Endodermal cell (in vitro differentiated cells): ENCODE results near the gene DLAT. TPM values are rescaled to one million over a fixed set of nuclear protein-coding genes. Genes with fewer than 3 reads are reported as not detected.
"Not testable (repeated sequence)": the region's sequence is repeated elsewhere in the genome, so short reads cannot be mapped to it uniquely, and the experiment has no call there.

Experiments used
- DNase-seq: peaks from one replicate; pipeline ENCODE4 v3.0.0-alpha.2; 2017
- H3K27ac ChIP-seq: 2 replicates; pipeline ENCODE4 v1.5.1; 2013; ENCODE audit warnings: mild to moderate bottlenecking, low read depth, low read length, moderate library complexity
- H3K27me3 ChIP-seq: 2 replicates; pipeline ENCODE4 v1.6.1; 2013; ENCODE audit warnings: mild to moderate bottlenecking, low read length, moderate library complexity; ENCODE audit not compliant: insufficient read depth, control insufficient read depth, poor library complexity, severe bottlenecking
- H3K36me3 ChIP-seq: 2 replicates; pipeline ENCODE4 v1.7.0; 2013; ENCODE audit warnings: mild to moderate bottlenecking, low read length, moderate library complexity; ENCODE audit not compliant: control insufficient read depth, insufficient read depth
- H3K4me1 ChIP-seq: one replicate; pipeline ENCODE4 v1.7.0; 2013; ENCODE audit warnings: low read length; ENCODE audit not compliant: control insufficient read depth, insufficient read depth
- H3K4me3 ChIP-seq: 2 replicates; pipeline ENCODE4 v1.5.1; 2013; ENCODE audit warnings: mild to moderate bottlenecking, low read length, moderate library complexity
- H3K9ac ChIP-seq: 2 replicates; pipeline ENCODE4 v1.6.1; 2013; ENCODE audit warnings: mild to moderate bottlenecking, low read length, moderate library complexity; ENCODE audit not compliant: poor library complexity, severe bottlenecking; ENCODE audit errors: extremely low read depth
- H3K9me3 ChIP-seq: 2 replicates; pipeline ENCODE4 v1.6.1; 2013; ENCODE audit warnings: mild to moderate bottlenecking, low read length, moderate library complexity; ENCODE audit not compliant: control insufficient read depth
- H3K27ac Mint-ChIP-seq: 2 replicates; pipeline ENCODE4 v1.8.0; 2020; ENCODE audit warnings: mixed read lengths
- H3K27me3 Mint-ChIP-seq: 2 replicates; pipeline ENCODE4 v1.8.0; 2021; ENCODE audit warnings: mild to moderate bottlenecking, mixed read lengths; ENCODE audit not compliant: insufficient read depth
- H3K36me3 Mint-ChIP-seq: 2 replicates; pipeline ENCODE4 v1.8.0; 2020; ENCODE audit warnings: low read depth, mixed read lengths
- H3K4me1 Mint-ChIP-seq: 2 replicates; pipeline ENCODE4 v1.8.0; 2020; ENCODE audit warnings: mixed read lengths
- H3K4me3 Mint-ChIP-seq: 2 replicates; pipeline ENCODE4 v1.8.0; 2020; ENCODE audit warnings: mild to moderate bottlenecking, moderate library complexity, mixed read lengths
- H3K9me3 Mint-ChIP-seq: 2 replicates; pipeline ENCODE4 v1.8.0; 2020; ENCODE audit warnings: mild to moderate bottlenecking, mixed read lengths
- CTCF ChIP-seq: fragments of 200-600 bp; sonication (generic); conservative IDR thresholded peaks from 2 replicates; pipeline ENCODE4 v1.5.0; 2021; ENCODE audit warnings: antibody characterized with exemption, mild to moderate bottlenecking
- WGBS, 2 experiments: methylation state at CpG; one replicate each; pipeline versions ENCODE4 v1.1.5 to v1.1.7; 2013; ENCODE audit warnings: missing lambda C conversion rate in 2 of 2, mixed read lengths in 1 of 2; ENCODE audit not compliant: insufficient coverage in 1 of 2, insufficient read length in 1 of 2; 5-methylcytosine and 5-hydroxymethylcytosine counted together
- total RNA-seq, 2 donors: library from RNA; stranded (reverse); fragmentation: NEBNext Ultra II Directional in 1 of 2; extraction: Animal tissue kit (Norgen Biotek cat#: 25700) in 1 of 2; gene quantifications; 2 replicates in 1 of 2; 3 replicates in 1 of 2; pipeline ENCODE4 v1.2.1, GENCODE V29; 2021

The DLAT gene
- total RNA-seq, 2 donors from 2014 or later = 46.1 to 53.2 TPM

DNA sequence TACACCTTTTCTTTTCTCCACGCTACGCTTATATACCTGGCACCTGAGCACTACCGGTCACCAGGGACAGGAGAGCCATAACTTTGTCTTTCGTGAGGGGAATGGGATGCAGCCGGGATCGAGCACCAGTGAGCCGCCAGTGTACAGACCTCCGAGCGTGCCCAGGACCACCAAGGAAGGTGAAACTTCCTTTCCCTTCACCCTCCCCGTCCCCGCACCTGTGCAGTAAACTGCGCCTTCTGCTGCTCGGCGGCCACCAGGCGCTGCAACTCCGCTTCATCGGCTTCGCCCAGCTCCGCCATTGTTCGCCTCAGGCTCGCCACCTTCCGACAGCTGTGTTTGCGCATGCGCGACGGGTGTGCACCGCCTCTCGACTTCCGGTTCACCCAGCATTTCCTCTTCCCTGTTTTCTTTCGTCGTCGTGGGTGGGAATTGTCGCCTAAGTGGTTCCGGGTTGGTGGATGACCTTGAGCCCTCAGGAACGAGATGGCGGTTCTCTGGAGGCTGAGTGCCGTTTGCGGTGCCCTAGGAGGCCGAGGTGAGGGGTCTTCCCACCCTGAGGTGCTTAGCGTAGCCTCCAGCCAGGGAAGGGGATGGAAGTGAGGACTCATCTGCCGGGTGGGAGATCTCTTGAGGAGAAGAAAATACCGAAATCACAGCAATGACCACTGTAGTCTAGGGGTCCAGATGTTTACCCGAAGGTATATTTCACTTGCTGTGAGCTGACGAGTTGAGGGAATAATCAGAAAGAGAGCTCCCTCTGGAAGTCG, 61.4 kb downstream of the DLAT start, which contains the start of the genes SDHD and TIMM8B:
Gene SDHD, plus strand, starts transcription at position 452 of the 770 bp plus-strand sequence. Its CDS starts 35 bp downstream, at position 487.
Gene TIMM8B, minus strand, starts transcription at position 335 of the 770 bp plus-strand sequence. Its CDS starts 33 bp downstream, at position 302.
- Mint-ChIP-seq H3K9me3 (no peaks in the 10 kb centered on the region), H3K4me1 (peaks cover 20% of the 10 kb centered on the region), H3K36me3 (peaks cover 69% of the 10 kb centered on the region), H3K27me3 (no peaks in the 10 kb centered on the region), H3K4me3 (peak within 1 kb of the TSS; percentile 99), H3K27ac (peak within 1 kb of the TSS; percentile 97)
- TF ChIP-seq CTCF = peak; percentile 55
- peak within 1 kb of the TSS; percentile 97 for H3K4me3 ChIP-seq
- H3K4me1 ChIP-seq = no peaks in the 10 kb centered on the region
- no peak within 1 kb of the TSS for H3K27ac ChIP-seq
- no peaks in the 10 kb centered on the region for H3K27me3 ChIP-seq
- peak; percentile 98 for DNase-seq
- no peaks in the 10 kb centered on the region for H3K9me3 ChIP-seq
- 0% methylated on average over 32 to 45 of the region's 45 CpGs for WGBS, 2 experiments
- peak within 1 kb of the TSS; percentile 79 for H3K9ac ChIP-seq
- H3K36me3 ChIP-seq = peaks cover 73% of the 10 kb centered on the region

GRCh38 chr11:112087212-112087611, 62.0 kb downstream of the DLAT start:
- DNase-seq = no peak
- H3K36me3 ChIP-seq = peaks cover 73% of the 10 kb centered on the region
- Mint-ChIP-seq H3K27ac (peak overlapping the region; percentile 97), H3K9me3 (no peaks in the 10 kb centered on the region), H3K4me3 (peak overlapping the region; percentile 99), H3K27me3 (no peaks in the 10 kb centered on the region), H3K36me3 (peaks cover 72% of the 10 kb centered on the region), H3K4me1 (peaks cover 20% of the 10 kb centered on the region)
- H3K9me3 ChIP-seq = no peaks in the 10 kb centered on the region
- H3K27me3 ChIP-seq = no peaks in the 10 kb centered on the region
- peak overlapping the region; percentile 97 for H3K4me3 ChIP-seq
- no peak overlapping the region for H3K27ac ChIP-seq
- peak overlapping the region; percentile 79 for H3K9ac ChIP-seq
- no peak for TF ChIP-seq CTCF
- WGBS, 2 experiments = 19 to 33% methylated on average over 7 to 10 of the region's 10 CpGs
- H3K4me1 ChIP-seq = no peaks in the 10 kb centered on the region

DNA sequence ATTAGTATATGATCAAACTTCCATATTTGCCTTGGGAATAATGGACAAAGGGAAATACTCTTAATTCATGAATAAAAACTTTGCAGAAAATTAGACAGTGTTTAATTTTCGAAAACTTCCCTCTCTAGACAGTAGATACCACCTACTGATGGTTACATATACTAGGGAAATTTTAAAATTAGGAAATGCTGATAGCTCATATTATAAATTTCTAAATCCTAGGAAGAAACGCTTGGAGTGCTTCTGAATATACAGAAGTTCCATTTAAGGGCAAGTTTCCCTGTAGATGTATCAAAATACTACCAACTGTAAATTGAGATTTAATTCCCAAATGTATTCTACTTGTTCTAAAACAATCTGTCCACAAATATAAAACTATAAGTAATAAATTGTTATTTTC, 70.1 kb downstream of the DLAT start:
- not testable (repeated sequence) for H3K9me3 ChIP-seq, H3K4me1 Mint-ChIP-seq, H3K27ac Mint-ChIP-seq, H3K27me3 Mint-ChIP-seq, H3K27me3 ChIP-seq, H3K27ac ChIP-seq, H3K4me3 ChIP-seq, H3K9ac ChIP-seq, H3K4me1 ChIP-seq, H3K9me3 Mint-ChIP-seq, DNase-seq, H3K4me3 Mint-ChIP-seq
- peaks cover 39% of the 10 kb centered on the region for H3K36me3 Mint-ChIP-seq
- WGBS, 2 experiments = 93% methylated on average over 1 of the region's 2 CpGs; no CpG with 5 or more reads in 1 of the 2 experiments
- H3K36me3 ChIP-seq = peaks cover 35% of the 10 kb centered on the region
